Measurements from ENCODE around the gene KMT2B.

The KMT2B gene

DNA sequence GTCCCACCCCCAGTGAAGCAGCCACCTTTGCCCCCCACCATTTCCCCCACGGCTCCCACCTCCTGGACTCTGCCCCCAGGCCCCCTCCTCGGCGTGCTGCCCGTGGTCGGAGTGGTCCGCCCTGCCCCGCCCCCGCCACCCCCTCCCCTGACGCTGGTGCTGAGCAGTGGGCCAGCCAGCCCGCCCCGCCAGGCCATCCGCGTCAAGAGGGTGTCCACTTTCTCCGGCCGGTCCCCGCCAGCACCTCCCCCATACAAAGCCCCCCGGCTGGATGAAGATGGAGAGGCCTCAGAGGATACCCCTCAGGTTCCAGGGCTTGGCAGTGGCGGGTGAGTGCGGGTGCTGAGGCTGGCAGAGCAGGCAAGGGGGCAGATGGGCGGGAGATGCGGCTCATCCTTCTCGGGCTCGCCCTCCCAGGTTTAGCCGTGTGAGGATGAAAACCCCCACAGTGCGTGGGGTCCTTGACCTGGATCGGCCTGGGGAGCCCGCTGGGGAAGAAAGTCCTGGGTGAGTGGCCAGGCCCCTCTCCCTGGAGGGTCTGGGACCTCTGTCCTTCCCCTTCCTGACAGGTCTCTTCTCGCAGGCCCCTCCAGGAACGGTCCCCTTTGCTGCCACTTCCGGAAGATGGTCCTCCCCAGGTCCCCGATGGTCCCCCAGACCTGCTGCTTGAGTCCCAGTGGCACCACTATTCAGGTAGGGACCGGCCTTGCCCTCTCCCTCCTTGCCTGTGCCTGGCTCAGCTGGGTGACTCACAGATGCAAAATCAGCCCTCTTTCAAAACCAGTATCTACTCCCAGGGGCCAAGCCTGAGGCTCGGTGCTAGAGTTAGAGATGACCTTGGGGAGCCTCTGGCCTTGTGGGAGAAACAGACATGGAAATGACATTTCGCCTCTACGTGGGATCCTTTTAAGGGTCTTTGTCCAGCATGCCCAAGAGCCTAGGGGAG lies 15.7 kb downstream of the KMT2B start:
- POLR2A ChIA-PET = interaction anchor here (1.5 to 7.7 kb wide), 4 partner anchors 7 to 15 kb away, joined by 7 to 204 read pairs (median 12); partner anchors contain the start of genes LIN37, PSENEN and U2AF1L4

GRCh38 chr19:35734273-35734672 lies 16.5 kb downstream of the KMT2B start:
- CTCF ChIA-PET = interaction anchor here (0.5 to 0.6 kb wide), 2 partner anchors 39 to 40 kb away, joined by 3 to 6 read pairs; no protein-coding TSS in a partner anchor
- Histone ChIP-seq H3K4me1 (ENCODE audit: control insufficient read depth, insufficient read depth, low read length) (no peaks in the 10 kb centered on the region), H3K27ac (ENCODE audit: extremely low read depth, low read depth, low read length) (peak overlapping the region; percentile 5; the same call in 1 of the 2 replicates), H3K4me3 (ENCODE audit: low read depth, low read length) (no peak overlapping the region), H3K9me3 (ENCODE audit: control insufficient read depth, insufficient read depth, low read depth, low read length) (no peaks in the 10 kb centered on the region), H3K36me3 (ENCODE audit: control insufficient read depth in 2 of 2, insufficient read depth in 1 of 2, low read length in 2 of 2) (peaks cover 95% of the 10 kb centered on the region in 2 experiments)
- POLR2A ChIA-PET = interaction anchor here (3.2 to 7.7 kb wide), 3 partner anchors 8 to 14 kb away, joined by 12 to 204 read pairs (median 28); partner anchors contain the start of genes LIN37, PSENEN and U2AF1L4
- TF ChIP-seq ZBTB48 (tag by site-specific recombination; IDR thresholded peaks at IDR 0.05) = peak; percentile 34; the same call in 1 of the 2 replicates
- TF ChIP-seq HIC1 (tag by site-specific recombination; IDR thresholded peaks at IDR 0.05) = 0 out of 2 replicates have a peak, but pooled peaks have one; percentile 38
- TF ChIP-seq, protein P1, sequence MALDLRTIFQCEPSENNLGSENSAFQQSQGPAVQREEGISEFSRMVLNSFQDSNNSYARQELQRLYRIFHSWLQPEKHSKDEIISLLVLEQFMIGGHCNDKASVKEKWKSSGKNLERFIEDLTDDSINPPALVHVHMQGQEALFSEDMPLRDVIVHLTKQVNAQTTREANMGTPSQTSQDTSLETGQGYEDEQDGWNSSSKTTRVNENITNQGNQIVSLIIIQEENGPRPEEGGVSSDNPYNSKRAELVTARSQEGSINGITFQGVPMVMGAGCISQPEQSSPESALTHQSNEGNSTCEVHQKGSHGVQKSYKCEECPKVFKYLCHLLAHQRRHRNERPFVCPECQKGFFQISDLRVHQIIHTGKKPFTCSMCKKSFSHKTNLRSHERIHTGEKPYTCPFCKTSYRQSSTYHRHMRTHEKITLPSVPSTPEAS (tag by site-specific recombination; IDR thresholded peaks at IDR 0.05) = no peak
- no peak for TF ChIP-seq PRDM1 (tag by site-specific recombination; IDR thresholded peaks at IDR 0.05)
- no peak for TF ChIP-seq ZNF394 (tag by site-specific recombination; IDR thresholded peaks at IDR 0.05; ENCODE audit: borderline replicate concordance)
- 0 out of 2 replicates have a peak, but pooled peaks have one; percentile 50 for TF ChIP-seq BCL11A (tag by site-specific recombination; IDR thresholded peaks at IDR 0.05; ENCODE audit: low read depth)

More for the DNA sequence above, 15.7 kb downstream of the KMT2B start:
- peaks cover 95% of the 10 kb centered on the region in 2 experiments for H3K36me3 ChIP-seq (ENCODE audit: control insufficient read depth in 2 of 2, insufficient read depth in 1 of 2, low read length in 2 of 2)
- TF ChIP-seq ZNF23 (tag by site-specific recombination; IDR thresholded peaks at IDR 0.05; ENCODE audit: borderline replicate concordance) = no peak
- TF ChIP-seq, protein P2, sequence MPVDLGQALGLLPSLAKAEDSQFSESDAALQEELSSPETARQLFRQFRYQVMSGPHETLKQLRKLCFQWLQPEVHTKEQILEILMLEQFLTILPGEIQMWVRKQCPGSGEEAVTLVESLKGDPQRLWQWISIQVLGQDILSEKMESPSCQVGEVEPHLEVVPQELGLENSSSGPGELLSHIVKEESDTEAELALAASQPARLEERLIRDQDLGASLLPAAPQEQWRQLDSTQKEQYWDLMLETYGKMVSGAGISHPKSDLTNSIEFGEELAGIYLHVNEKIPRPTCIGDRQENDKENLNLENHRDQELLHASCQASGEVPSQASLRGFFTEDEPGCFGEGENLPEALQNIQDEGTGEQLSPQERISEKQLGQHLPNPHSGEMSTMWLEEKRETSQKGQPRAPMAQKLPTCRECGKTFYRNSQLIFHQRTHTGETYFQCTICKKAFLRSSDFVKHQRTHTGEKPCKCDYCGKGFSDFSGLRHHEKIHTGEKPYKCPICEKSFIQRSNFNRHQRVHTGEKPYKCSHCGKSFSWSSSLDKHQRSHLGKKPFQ (tag by site-specific recombination; IDR thresholded peaks at IDR 0.05) = no peak
- TF ChIP-seq ZNF133 (tag by site-specific recombination; IDR thresholded peaks at IDR 0.05) = no peak
- H3K27ac ChIP-seq (ENCODE audit: extremely low read depth, low read depth, low read length) = 0 out of 2 replicates have a peak overlapping the region, but pooled peaks have one; percentile 5
- H3K4me3 ChIP-seq (ENCODE audit: low read depth, low read length) = no peak overlapping the region
- H3K9me3 ChIP-seq (ENCODE audit: control insufficient read depth, insufficient read depth, low read depth, low read length) = no peaks in the 10 kb centered on the region
- CTCF ChIA-PET = interaction anchor here (0.5 kb wide), 1 partner anchor 39 kb away, joined by 6 read pairs; no protein-coding TSS in a partner anchor
- H3K4me1 ChIP-seq (ENCODE audit: control insufficient read depth, insufficient read depth, low read length) = no peaks in the 10 kb centered on the region

DNA sequence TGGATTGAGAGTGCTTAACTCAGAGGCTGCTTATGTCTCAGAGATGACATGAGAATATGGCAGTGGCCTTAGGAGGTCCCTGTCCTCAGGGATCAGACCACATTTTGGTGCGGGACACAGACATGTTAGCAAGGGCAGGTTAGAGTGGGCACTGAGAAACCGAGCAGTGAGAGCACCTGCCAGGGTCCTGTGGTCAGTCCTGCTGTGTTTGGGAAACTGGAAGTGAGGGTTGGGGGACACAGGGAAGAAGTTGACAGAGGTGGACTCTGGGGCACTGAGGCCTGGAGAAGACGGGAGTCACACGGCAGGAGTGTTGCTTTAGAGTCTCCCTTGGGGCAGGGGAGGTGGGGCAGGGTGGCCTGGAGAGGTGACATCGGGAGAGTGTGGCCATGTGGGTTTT lies 17.1 kb downstream of the KMT2B start:
- H3K4me1 ChIP-seq (ENCODE audit: control insufficient read depth, insufficient read depth, low read length) = peaks cover 1% of the 10 kb centered on the region
- POLR2A ChIA-PET = interaction anchor here (3.2 to 7.7 kb wide), 3 partner anchors 9 to 13 kb away, joined by 12 to 204 read pairs (median 28); partner anchors contain the start of genes LIN37, PSENEN and U2AF1L4
- peaks cover 89 to 93% of the 10 kb centered on the region in 2 experiments for H3K36me3 ChIP-seq (ENCODE audit: control insufficient read depth in 2 of 2, insufficient read depth in 1 of 2, low read length in 2 of 2)
- no peak overlapping the region for H3K4me3 ChIP-seq (ENCODE audit: low read depth, low read length)
- CTCF ChIA-PET = interaction anchor here (0.6 kb wide), 1 partner anchor 38 kb away, joined by 3 read pairs; no protein-coding TSS in a partner anchor
- peak; percentile 82 for TF ChIP-seq ZNF623 (tag by site-specific recombination; IDR thresholded peaks at IDR 0.05)
- TF ChIP-seq ZBTB1 (tag by site-specific recombination; IDR thresholded peaks at IDR 0.05) = no peak
- H3K9me3 ChIP-seq (ENCODE audit: control insufficient read depth, insufficient read depth, low read depth, low read length) = no peaks in the 10 kb centered on the region
- 0 out of 2 replicates have a peak overlapping the region, but pooled peaks have one; percentile 5 for H3K27ac ChIP-seq (ENCODE audit: extremely low read depth, low read depth, low read length)
